Uterus (tissue), 2 donors: ENCODE measurements around the gene TMEM178B.

ENCODE experiments used
- POLR2A ChIP-seq, 2 donors: fragments of 450-650 bp; IDR thresholded peaks; one replicate each; pipeline ENCODE4 v1.6.1; 2016; ENCODE audit warnings: antibody characterized with exemption in 2 of 2, mild to moderate bottlenecking in 1 of 2, moderate library complexity in 1 of 2
- TF ChIP-seq, protein P1 (sequence below), 4 experiments: fragments of 200-600 bp in 2 of 4; fragments of 450-650 bp in 2 of 4; sonication (generic) in 2 of 4; IDR thresholded peaks; one replicate each; pipeline ENCODE4 v1.5.1; 2016 to 2019; ENCODE audit warnings: antibody characterized with exemption in 4 of 4, mild to moderate bottlenecking in 2 of 4, moderate library complexity in 1 of 4

DNA sequence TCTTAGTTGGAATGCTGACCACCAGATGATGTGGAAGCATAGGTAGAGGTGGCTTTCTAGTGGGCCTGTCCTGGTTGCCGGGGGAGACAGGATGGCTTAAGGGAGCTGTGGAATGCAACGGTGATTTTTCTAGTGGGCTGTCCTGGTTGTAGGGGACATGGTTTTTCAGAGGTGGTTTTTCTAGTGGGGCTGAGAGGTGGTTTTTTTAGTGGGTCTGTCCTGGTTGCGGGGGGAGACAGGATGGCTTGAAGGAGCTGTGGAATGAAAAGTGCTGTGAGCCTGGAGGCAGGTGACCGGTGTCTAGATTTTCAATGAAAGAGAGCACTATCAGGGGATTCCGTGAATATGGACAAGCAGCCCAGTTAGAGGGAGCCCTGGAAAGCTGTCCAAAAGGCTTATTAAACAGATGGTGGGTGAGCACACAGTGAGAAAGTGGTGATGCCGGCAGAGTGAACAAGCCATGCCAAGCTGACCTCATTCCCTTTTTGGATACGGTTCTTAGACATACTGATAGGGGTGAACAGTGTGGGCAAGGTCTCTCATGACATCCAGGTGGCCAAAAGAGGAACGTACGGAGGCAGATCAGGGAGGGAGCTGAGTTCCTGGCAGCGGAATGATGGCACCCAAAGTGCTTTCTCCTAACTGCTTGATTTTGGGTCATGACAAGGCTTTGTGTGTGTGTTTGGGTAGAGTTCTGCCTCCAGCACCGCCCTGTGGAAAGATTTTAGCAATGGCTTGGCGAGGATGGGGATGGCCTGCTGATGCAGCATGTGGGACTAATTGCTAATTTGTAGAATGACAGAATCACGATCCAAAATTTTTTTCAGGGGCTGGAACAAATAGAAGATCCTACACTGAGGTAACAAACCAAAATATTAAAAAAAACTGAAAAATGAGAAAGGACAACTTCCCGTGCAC lies 126.6 kb downstream of the TMEM178B start:
- TF ChIP-seq POLR2A (IDR thresholded peaks at IDR 0.05) = no peak
- TF ChIP-seq, protein P1, sequence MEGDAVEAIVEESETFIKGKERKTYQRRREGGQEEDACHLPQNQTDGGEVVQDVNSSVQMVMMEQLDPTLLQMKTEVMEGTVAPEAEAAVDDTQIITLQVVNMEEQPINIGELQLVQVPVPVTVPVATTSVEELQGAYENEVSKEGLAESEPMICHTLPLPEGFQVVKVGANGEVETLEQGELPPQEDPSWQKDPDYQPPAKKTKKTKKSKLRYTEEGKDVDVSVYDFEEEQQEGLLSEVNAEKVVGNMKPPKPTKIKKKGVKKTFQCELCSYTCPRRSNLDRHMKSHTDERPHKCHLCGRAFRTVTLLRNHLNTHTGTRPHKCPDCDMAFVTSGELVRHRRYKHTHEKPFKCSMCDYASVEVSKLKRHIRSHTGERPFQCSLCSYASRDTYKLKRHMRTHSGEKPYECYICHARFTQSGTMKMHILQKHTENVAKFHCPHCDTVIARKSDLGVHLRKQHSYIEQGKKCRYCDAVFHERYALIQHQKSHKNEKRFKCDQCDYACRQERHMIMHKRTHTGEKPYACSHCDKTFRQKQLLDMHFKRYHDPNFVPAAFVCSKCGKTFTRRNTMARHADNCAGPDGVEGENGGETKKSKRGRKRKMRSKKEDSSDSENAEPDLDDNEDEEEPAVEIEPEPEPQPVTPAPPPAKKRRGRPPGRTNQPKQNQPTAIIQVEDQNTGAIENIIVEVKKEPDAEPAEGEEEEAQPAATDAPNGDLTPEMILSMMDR (IDR thresholded peaks at IDR 0.05) = no peak
